Loucy (cell line): ENCODE measurements around the gene OGFOD3.

Experiments
- H2AFZ ChIP-seq: fragments of 200-600 bp; sonication (generic); 2 replicates; pipeline ENCODE4 v1.6.0; 2016; ENCODE audit warnings: antibody characterized with exemption, mild to moderate bottlenecking, low read length, moderate library complexity
- H3F3A ChIP-seq: fragments of 200-600 bp; 2 replicates; pipeline ENCODE4 v1.6.0; 2016; ENCODE audit warnings: antibody characterized with exemption, low read depth, mild to moderate bottlenecking
- H3K27me3 ChIP-seq: fragments of 200-600 bp; sonication (generic); 2 replicates; pipeline ENCODE4 v1.6.1; 2014; ENCODE audit warnings: low read length, mild to moderate bottlenecking; ENCODE audit not compliant: insufficient read depth, poor library complexity, severe bottlenecking
- H3K36me3 ChIP-seq: fragments of 200-600 bp; sonication (generic); 2 replicates; pipeline ENCODE4 v1.6.1; 2016; ENCODE audit warnings: low read length; ENCODE audit not compliant: insufficient read depth
- H3K4me1 ChIP-seq: fragments of 200-600 bp; sonication (generic); 2 replicates; pipeline ENCODE4 v1.5.1; 2014; ENCODE audit warnings: low read length, mild to moderate bottlenecking; ENCODE audit not compliant: insufficient read depth, poor library complexity, severe bottlenecking
- H3K4me2 ChIP-seq: fragments of 200-600 bp; sonication (generic); 2 replicates; pipeline ENCODE4 v1.6.0; 2014; ENCODE audit warnings: antibody characterized with exemption, low read length, low read depth, mild to moderate bottlenecking; ENCODE audit not compliant: poor library complexity, severe bottlenecking
- H3K4me3 ChIP-seq: fragments of 200-600 bp; sonication (generic); 2 replicates; pipeline ENCODE4 v1.5.1; 2014; ENCODE audit warnings: low read length, mild to moderate bottlenecking, mixed read lengths; ENCODE audit not compliant: poor library complexity, severe bottlenecking
- H3K79me2 ChIP-seq: fragments of 200-600 bp; sonication (generic); 2 replicates; pipeline ENCODE4 v1.6.1; 2014; ENCODE audit warnings: low read length; ENCODE audit not compliant: insufficient read depth
- H3K9ac ChIP-seq: fragments of 200-600 bp; sonication (generic); 2 replicates; pipeline ENCODE4 v1.6.0; 2014; ENCODE audit warnings: mild to moderate bottlenecking, low read depth, low read length, moderate library complexity; ENCODE audit not compliant: poor library complexity, severe bottlenecking
- H3K9me2 ChIP-seq: fragments of 200-600 bp; sonication (generic); replicated peaks from 2 replicates; pipeline ENCODE4 v1.6.1; 2016; ENCODE audit warnings: low read depth, low read length, mixed read lengths
- H3K9me3 ChIP-seq: fragments of 200-600 bp; sonication (generic); 2 replicates; pipeline ENCODE4 v1.6.1; 2014; ENCODE audit warnings: mild to moderate bottlenecking, antibody characterized with exemption, low read length, low read depth; ENCODE audit not compliant: insufficient read depth
- H4K20me1 ChIP-seq: fragments of 200-600 bp; sonication (generic); 2 replicates; pipeline ENCODE4 v1.6.0; 2014; ENCODE audit warnings: antibody characterized with exemption, low read length, mild to moderate bottlenecking; ENCODE audit not compliant: insufficient read depth, poor library complexity, severe bottlenecking
- EZH2phosphoT487 ChIP-seq: fragments of 200-600 bp; IDR thresholded peaks from 2 replicates; pipeline ENCODE4 v1.6.1; 2018; ENCODE audit warnings: antibody characterized with exemption, mild to moderate bottlenecking, moderate library complexity, borderline replicate concordance
- TF ChIP-seq, protein P1 (sequence below): fragments of 200-600 bp; sonication (generic); conservative IDR thresholded peaks from 2 replicates; pipeline ENCODE4 v1.5.1; 2014; ENCODE audit warnings: mild to moderate bottlenecking, antibody characterized with exemption, low read length

Gene OGFOD3

GRCh38 chr17:82429824-82430223 is 11.4 kb upstream of the OGFOD3 start:
- peak overlapping the region; percentile 80 for H3K4me2 ChIP-seq
- no peaks in the 10 kb centered on the region for H3K9me3 ChIP-seq

DNA sequence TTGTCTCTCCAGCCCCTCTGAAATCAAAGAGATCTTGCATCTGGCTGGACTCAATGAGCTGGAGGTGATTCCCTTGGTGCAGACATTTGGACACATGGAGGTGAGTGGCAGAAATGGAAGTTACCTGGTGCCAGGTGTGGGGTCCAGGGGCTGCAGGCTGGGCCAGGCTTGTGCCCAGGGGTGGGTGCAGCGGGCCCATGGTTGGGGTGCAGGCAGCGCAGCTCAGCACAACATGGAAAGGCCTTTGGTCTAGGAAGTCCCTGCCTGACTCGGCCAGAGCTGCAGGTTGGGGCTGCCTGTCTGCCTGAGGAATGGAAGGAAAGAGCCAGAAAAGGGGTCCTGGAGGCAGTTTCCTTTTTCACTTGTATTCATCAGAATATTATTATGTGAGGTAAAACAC is 10.2 kb upstream of the OGFOD3 start:
- H3K4me3 ChIP-seq = peak overlapping the region; percentile 73
- peak overlapping the region; percentile 68 for H3K9ac ChIP-seq
- no peaks in the 10 kb centered on the region for H3K9me3 ChIP-seq
- H3F3A ChIP-seq = peaks cover 7% of the 10 kb centered on the region; the same call in 1 of the 2 replicates
- H3K9me2 ChIP-seq = no peaks in the 10 kb centered on the region
- no peaks in the 10 kb centered on the region for H3K27me3 ChIP-seq
- peaks cover 16% of the 10 kb centered on the region for H3K79me2 ChIP-seq
- H3K36me3 ChIP-seq = no peaks in the 10 kb centered on the region
- H2AFZ ChIP-seq = no peak overlapping the region
- no peaks in the 10 kb centered on the region for H4K20me1 ChIP-seq
- TF ChIP-seq EZH2phosphoT487 = no peak
- TF ChIP-seq, protein P1, sequence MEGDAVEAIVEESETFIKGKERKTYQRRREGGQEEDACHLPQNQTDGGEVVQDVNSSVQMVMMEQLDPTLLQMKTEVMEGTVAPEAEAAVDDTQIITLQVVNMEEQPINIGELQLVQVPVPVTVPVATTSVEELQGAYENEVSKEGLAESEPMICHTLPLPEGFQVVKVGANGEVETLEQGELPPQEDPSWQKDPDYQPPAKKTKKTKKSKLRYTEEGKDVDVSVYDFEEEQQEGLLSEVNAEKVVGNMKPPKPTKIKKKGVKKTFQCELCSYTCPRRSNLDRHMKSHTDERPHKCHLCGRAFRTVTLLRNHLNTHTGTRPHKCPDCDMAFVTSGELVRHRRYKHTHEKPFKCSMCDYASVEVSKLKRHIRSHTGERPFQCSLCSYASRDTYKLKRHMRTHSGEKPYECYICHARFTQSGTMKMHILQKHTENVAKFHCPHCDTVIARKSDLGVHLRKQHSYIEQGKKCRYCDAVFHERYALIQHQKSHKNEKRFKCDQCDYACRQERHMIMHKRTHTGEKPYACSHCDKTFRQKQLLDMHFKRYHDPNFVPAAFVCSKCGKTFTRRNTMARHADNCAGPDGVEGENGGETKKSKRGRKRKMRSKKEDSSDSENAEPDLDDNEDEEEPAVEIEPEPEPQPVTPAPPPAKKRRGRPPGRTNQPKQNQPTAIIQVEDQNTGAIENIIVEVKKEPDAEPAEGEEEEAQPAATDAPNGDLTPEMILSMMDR = no peak
- H3K4me2 ChIP-seq = peak overlapping the region; percentile 80
- H3K4me1 ChIP-seq = peaks cover 39% of the 10 kb centered on the region

More at GRCh38 chr17:82429824-82430223, 11.4 kb upstream of the OGFOD3 start:
- no peaks in the 10 kb centered on the region for H3K36me3 ChIP-seq
- peaks cover 7% of the 10 kb centered on the region; the same call in 1 of the 2 replicates for H3F3A ChIP-seq
- peak overlapping the region; percentile 68 for H3K9ac ChIP-seq
- peak overlapping the region; percentile 35; the same call in 1 of the 2 replicates for H2AFZ ChIP-seq
- peaks cover 16% of the 10 kb centered on the region for H3K79me2 ChIP-seq
- no peaks in the 10 kb centered on the region for H3K9me2 ChIP-seq
- H3K27me3 ChIP-seq = no peaks in the 10 kb centered on the region
- H3K4me1 ChIP-seq = peaks cover 48% of the 10 kb centered on the region
- H4K20me1 ChIP-seq = no peaks in the 10 kb centered on the region
- TF ChIP-seq EZH2phosphoT487 = no peak
- TF ChIP-seq, protein P1 = no peak
- peak overlapping the region; percentile 73 for H3K4me3 ChIP-seq

GRCh38 chr17:82424863-82425159 is 6.4 kb upstream of the OGFOD3 start:
- Histone ChIP-seq H3K9me2 (no peaks in the 10 kb centered on the region), H3K4me2 (peak overlapping the region; percentile 44), H3K27me3 (no peaks in the 10 kb centered on the region), H3K9me3 (no peaks in the 10 kb centered on the region), H3K79me2 (peaks cover 20% of the 10 kb centered on the region), H3K4me1 (peaks cover 23% of the 10 kb centered on the region), H3K4me3 (no peak overlapping the region), H4K20me1 (no peaks in the 10 kb centered on the region), H3K36me3 (no peaks in the 10 kb centered on the region), H2AFZ (no peak overlapping the region), H3K9ac (peak overlapping the region; percentile 51), H3F3A (0 out of 2 replicates have a peak, but pooled peaks cover 4% of the 10 kb centered on the region)
- TF ChIP-seq, protein P1 = no peak
- TF ChIP-seq EZH2phosphoT487 = no peak
